DOHH2 (cell line): ENCODE results near the gene ESAM.
A peak's percentile ranks its signal among the peaks of the same experiment; 100 is the strongest.

Experiments used
- EZH2phosphoT487 ChIP-seq: fragments of 200-600 bp; sonication (generic); IDR thresholded peaks from 2 replicates; pipeline ENCODE4 v1.6.1; 2017; ENCODE audit warnings: borderline replicate concordance, mild to moderate bottlenecking, antibody characterized with exemption, low read length, moderate library complexity, mixed read lengths
- TF ChIP-seq, protein P1 (sequence below): fragments of 200-600 bp; sonication (generic); IDR thresholded peaks from one replicate; pipeline ENCODE4 v1.5.1; 2014; ENCODE audit warnings: antibody characterized with exemption, mild to moderate bottlenecking, low read depth, low read length; ENCODE audit not compliant: poor library complexity, severe bottlenecking

DNA sequence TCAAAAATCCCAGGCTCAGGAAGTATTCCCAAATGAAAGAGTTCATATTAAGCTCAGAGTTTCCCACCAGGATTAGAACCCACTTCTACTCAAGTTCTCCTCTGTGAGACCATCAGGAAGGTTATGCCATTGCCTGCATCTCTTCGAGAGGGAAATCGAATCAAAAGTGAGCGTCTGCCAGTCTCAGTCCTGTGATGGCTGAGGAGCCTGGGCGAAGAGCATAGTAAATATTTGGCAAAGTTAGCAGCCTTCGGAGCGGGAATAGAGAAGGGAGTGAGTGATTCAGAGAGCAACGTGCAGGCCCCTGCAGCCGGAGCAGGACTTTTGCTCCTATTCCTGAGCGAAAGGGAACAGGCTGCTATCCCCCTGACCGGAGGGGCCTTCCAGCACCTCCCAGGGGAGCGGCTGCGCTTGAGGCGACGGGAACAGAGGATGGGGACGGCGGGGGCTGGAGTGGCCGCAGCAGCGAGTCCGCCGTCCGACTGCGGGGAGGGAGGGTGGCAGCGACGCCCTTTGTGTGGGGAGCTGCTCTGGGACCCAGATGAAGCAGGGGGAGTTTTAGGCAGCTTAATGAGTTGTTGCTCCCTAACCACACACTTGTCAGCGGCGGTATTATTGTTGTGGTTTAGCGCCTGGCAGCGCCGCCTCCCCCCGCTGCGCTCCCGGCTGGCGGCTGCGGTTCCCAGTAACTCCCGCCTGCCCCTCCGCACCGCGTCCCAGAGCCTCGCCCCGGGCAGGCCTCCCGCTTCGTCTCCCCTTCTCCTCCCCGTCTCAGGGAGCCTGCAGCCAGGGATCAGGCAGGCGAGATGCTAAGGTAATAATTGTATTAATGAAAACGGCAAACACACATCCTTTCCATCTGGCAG, 44.1 kb downstream of the ESAM start:
- TF ChIP-seq, protein P1, sequence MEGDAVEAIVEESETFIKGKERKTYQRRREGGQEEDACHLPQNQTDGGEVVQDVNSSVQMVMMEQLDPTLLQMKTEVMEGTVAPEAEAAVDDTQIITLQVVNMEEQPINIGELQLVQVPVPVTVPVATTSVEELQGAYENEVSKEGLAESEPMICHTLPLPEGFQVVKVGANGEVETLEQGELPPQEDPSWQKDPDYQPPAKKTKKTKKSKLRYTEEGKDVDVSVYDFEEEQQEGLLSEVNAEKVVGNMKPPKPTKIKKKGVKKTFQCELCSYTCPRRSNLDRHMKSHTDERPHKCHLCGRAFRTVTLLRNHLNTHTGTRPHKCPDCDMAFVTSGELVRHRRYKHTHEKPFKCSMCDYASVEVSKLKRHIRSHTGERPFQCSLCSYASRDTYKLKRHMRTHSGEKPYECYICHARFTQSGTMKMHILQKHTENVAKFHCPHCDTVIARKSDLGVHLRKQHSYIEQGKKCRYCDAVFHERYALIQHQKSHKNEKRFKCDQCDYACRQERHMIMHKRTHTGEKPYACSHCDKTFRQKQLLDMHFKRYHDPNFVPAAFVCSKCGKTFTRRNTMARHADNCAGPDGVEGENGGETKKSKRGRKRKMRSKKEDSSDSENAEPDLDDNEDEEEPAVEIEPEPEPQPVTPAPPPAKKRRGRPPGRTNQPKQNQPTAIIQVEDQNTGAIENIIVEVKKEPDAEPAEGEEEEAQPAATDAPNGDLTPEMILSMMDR, result no peak
- TF ChIP-seq EZH2phosphoT487, result peak; percentile 60; the same call in 1 of the 2 replicates
